AG08396 (cell line): ENCODE results near the gene KDSR.

Experiments used
- DNase-seq: peaks from one replicate; pipeline ENCODE4 v3.0.0; 2012; ENCODE audit warnings: low spot score, mixed read lengths

The KDSR gene

DNA sequence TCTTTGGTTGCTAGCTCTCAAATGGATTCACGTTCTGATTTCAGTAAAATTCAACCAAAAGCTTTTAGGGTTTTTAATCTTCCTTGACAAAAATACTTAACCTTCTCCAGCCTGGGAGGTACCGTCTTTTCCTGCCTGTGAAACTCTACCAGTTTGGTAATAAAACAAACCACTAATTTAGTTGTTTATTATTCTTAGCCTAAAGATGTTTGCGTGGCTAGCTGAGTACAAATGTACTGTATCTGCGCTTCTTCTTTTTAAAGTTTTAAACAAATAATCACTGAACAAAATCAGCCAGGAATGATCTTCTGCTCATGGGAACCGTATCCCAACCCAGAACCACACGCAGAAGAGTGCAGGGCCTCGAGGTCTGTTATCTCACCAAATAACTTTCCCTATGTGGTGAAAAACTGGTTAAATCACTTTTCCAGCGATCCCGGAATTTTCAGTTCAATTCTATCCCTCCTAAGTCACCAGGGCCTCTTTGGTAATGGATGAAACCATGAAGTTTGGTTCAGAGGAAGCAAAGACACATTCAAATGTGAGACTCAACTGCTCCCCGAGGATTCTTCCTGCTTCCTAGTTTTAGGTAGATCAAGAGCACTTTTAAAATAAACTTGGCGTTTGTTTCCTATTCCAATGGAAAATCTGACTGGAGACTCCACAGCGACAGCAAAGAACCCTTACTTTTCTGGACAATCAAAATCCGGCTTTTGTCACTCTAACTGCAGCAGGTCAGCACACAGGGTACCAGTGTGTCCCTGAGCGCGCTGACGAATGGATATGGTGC lies 83.5 kb downstream of the KDSR start:
- DNase-seq: no peak

DNA sequence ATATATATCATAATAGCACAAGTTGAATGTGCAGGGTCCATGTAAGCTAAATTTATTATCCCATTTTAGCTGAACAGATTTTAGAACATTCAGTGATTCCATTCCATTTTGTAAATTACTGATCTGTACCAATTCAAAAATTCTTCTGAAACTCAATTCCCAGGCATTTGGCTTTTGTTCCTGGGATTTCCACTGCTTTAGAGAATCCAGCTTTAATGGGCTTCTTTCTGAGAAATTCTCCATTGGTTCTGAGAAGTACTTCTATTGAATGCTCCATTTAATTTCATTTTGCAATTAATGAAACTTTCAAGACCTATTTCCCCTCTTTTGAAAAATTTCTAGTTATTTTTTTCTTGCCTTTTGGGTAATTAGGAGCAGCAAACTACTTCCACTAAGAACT lies 84.2 kb downstream of the KDSR start:
- no peak for DNase-seq
